Ishikawa (cell line): ENCODE results near the gene C6orf62.
A peak's percentile ranks its signal among the peaks of the same experiment; 100 is the strongest.

Experiments used
- CEBPB ChIP-seq: IDR thresholded peaks from 2 replicates; pipeline ENCODE4 v1.6.1; 2012
- CREB1 ChIP-seq: IDR thresholded peaks from 2 replicates; pipeline ENCODE4 v1.6.1; 2012; ENCODE audit warnings: low read depth
- EP300 ChIP-seq: IDR thresholded peaks from 2 replicates; pipeline ENCODE4 v1.6.1; 2012; ENCODE audit warnings: borderline replicate concordance
- RAD21 ChIP-seq: IDR thresholded peaks from 2 replicates; pipeline ENCODE4 v1.6.1; 2012; ENCODE audit warnings: low read depth
- REST ChIP-seq: IDR thresholded peaks from 2 replicates; pipeline ENCODE4 v1.6.1; 2012; ENCODE audit warnings: low read depth, mild to moderate bottlenecking
- TAF1 ChIP-seq: IDR thresholded peaks from 2 replicates; pipeline ENCODE4 v1.6.1; 2012; ENCODE audit warnings: low read depth, mild to moderate bottlenecking
- TCF12 ChIP-seq: IDR thresholded peaks from 2 replicates; pipeline ENCODE4 v1.6.1; 2012; ENCODE audit warnings: low read depth
- TEAD4 ChIP-seq: IDR thresholded peaks from 2 replicates; pipeline ENCODE4 v1.6.1; 2012
- USF1 ChIP-seq: IDR thresholded peaks from 2 replicates; pipeline ENCODE4 v1.6.1; 2012
- YY1 ChIP-seq: IDR thresholded peaks from 2 replicates; pipeline ENCODE4 v1.6.1; 2012; ENCODE audit warnings: low read depth
- ZBTB7A ChIP-seq: IDR thresholded peaks from 2 replicates; pipeline ENCODE4 v1.6.1; 2012; ENCODE audit warnings: low read depth
- TF ChIP-seq, protein P1 (sequence below): IDR thresholded peaks from 2 replicates; pipeline ENCODE4 v1.6.1; 2012

- no peak for TF ChIP-seq REST
- no peak for TF ChIP-seq EP300
- TF ChIP-seq USF1: no peak
- TF ChIP-seq, protein P1, sequence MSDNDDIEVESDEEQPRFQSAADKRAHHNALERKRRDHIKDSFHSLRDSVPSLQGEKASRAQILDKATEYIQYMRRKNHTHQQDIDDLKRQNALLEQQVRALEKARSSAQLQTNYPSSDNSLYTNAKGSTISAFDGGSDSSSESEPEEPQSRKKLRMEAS: no peak
- peak; percentile 66 for TF ChIP-seq RAD21
- TF ChIP-seq TEAD4: no peak
- TF ChIP-seq CEBPB: no peak
- no peak for TF ChIP-seq TAF1
- TF ChIP-seq YY1: no peak
- no peak for TF ChIP-seq TCF12
- TF ChIP-seq CREB1: no peak
- no peak for TF ChIP-seq ZBTB7A
Measured at GRCh38 chr6:24766680-24767462, 47.9 kb upstream of the C6orf62 start.
